ENCODE results near the gene TPRA1.

Gene TPRA1

DNA sequence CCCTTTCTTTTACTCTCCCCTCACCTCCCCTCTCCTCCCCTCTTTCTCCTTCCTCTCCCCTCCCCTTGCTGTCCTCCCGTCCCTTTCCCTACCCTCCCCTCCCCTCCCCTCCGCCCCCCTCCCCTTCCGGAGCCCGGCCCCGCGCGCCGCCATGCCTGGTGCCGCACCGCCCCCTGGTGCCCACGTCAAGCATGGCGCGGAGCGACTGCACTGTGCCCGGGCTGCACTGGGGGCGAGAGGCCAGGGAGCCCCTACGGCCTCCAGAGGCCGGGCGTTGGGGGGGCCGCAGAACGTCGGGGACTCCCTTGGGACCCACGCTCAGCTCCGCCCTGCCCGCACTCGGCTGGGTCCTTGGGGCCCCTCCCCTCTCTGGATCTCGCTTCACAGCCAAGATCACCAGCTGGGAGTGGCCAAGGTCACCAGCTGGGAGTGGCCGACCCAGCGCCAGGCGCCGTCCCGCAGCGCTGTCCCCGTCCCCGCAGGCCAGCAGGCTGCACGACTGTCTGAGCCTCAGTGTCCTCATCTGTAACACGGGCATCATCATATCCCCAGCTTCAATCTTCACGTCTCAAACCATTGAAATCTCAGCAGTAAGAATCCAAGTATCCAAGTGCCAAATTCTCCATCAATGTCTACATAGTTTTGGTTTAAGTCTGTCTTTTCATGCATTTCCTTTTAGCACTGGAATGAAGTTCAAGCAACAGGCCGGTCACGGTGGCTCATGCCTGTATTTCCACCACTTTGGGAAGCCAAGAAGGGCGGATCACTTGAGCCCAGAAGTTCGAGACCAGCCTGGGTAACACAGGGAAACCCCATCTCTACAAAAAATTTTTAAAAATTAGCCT lies 42.5 kb downstream of the TPRA1 start:
- H3K9me3 ChIP-seq (ENCODE audit: control insufficient read depth, low read length), result no peaks in the 10 kb centered on the region
- 6% methylated on average over 40 to 41 of the region's 42 CpGs for whole genome bisulfite sequencing, 2 experiments
- peaks cover 35% of the 10 kb centered on the region for H3K27me3 ChIP-seq (ENCODE audit: control insufficient read depth, insufficient read depth, low read length, poor library complexity, severe bottlenecking)
- no peaks in the 10 kb centered on the region for H3K36me3 ChIP-seq (ENCODE audit: control insufficient read depth, insufficient read depth, low read length)
- H3K4me1 ChIP-seq (ENCODE audit: control insufficient read depth, insufficient read depth, low read length), result peaks cover 25% of the 10 kb centered on the region
- no peak overlapping the region for H3K27ac ChIP-seq (ENCODE audit: insufficient read depth, low read depth, low read length, poor library complexity, severe bottlenecking)
- H3K4me3 ChIP-seq (ENCODE audit: insufficient read depth, low read depth, low read length), result peak overlapping the region; percentile 20

DNA sequence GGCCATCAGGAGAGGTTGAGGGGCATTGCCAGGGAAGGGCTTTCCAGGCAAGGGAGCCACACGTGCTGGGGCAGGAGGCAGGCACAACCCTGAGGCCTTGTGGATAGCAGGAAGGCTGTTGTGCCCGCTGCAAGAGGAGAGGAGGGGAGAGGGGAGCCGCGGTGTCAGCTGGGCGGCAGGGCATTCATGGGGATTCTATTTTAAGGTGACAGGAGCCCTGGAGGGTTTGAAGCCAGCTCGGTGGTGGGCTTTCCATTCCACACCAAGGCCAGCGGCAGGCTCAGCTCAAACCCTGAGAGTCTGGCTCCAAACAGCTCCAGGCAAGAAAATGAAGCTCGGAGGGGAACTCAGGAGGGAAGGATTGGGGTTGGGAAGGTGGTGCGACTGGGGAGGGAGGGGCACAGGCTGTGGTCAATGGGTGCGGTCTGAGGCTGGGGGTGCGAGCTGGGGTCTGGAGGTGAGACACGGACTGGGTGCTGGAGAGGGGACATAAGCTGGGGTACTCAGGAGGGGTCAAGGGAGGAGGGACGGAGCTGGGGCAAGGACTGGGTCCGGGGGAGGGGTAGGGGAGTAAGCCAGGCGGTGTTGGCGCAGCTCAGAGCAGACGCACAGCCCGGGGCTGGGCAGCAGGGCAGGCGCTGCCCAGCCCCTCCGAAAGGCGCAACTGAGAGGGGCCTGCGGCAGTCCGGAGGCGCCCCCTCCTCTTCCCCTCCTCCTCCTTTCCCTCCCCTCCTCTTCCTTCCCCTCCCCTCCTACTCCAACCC lies 43.4 kb downstream of the TPRA1 start:
- Histone ChIP-seq H3K4me3 (ENCODE audit: insufficient read depth, low read depth, low read length) (peak overlapping the region; percentile 20), H3K27ac (ENCODE audit: insufficient read depth, low read depth, low read length, poor library complexity, severe bottlenecking) (no peak overlapping the region), H3K9me3 (ENCODE audit: control insufficient read depth, low read length) (no peaks in the 10 kb centered on the region), H3K36me3 (ENCODE audit: control insufficient read depth, insufficient read depth, low read length) (no peaks in the 10 kb centered on the region), H3K4me1 (ENCODE audit: control insufficient read depth, insufficient read depth, low read length) (peaks cover 23% of the 10 kb centered on the region), H3K27me3 (ENCODE audit: control insufficient read depth, insufficient read depth, low read length, poor library complexity, severe bottlenecking) (peaks cover 35% of the 10 kb centered on the region)
- 5 to 8% methylated on average over 24 of the region's 24 CpGs for WGBS, 2 experiments

DNA sequence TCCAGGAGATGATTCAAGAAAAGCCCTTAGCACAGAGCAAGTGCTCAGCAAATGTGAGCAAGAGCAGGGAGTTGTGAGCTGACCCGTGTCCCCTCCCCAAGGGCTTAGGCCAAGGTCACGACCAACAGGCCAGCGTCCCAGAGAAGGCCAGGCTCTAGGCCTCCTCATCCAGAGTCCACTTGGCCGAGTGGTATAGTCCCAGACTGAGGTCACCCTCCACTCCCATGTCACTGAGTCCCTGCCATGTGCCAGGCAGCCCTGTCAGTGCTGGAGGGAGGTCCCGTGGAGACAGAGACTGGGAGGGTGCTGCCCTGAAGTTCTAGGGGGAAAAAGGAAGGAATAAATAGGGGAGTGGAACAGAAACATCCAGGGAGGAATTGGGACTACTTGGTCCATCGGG lies 44.0 kb downstream of the TPRA1 start:
- 77 to 81% methylated on average over 6 of the region's 6 CpGs for WGBS, 2 experiments
- Histone ChIP-seq H3K27me3 (ENCODE audit: control insufficient read depth, insufficient read depth, low read length, poor library complexity, severe bottlenecking) (peaks cover 31% of the 10 kb centered on the region), H3K4me1 (ENCODE audit: control insufficient read depth, insufficient read depth, low read length) (peaks cover 20% of the 10 kb centered on the region), H3K36me3 (ENCODE audit: control insufficient read depth, insufficient read depth, low read length) (no peaks in the 10 kb centered on the region), H3K4me3 (ENCODE audit: insufficient read depth, low read depth, low read length) (no peak overlapping the region), H3K27ac (ENCODE audit: insufficient read depth, low read depth, low read length, poor library complexity, severe bottlenecking) (no peak overlapping the region), H3K9me3 (ENCODE audit: control insufficient read depth, low read length) (no peaks in the 10 kb centered on the region)

DNA sequence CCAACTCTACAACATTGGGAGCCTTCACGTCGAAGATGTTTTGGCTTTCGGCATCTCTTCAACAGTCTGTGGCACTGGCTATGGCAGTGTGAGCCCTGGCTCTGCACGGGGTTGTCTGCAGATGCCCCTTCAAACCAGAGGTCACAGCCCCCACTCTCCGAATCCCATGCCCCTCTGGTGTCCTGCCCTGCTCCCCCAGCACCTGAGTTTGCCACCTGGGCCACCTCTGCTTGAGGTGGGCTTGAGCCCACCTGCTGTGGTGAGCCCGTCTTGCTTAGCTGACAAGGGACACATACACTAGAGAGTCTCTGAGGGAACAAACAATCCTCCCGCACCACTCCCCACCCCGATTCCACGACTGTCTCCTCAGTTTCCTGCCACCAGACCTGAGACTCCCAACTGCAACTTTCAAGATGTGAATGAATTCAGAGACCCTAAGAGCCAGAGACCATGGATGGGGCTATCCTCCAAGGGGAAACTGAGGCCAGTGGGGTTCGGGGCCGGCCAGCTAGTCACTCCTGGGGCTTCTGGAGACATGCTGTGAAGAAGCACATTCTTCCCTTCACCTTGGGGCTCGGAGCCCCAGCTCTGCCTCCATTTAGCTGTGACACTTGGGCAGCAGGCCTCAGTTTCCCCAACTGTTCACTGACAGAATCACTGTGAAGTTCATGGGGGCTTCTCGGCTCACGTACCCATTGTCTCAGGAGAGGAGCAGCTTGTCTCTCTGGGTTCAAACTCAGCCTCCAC lies 44.6 kb downstream of the TPRA1 start:
- no peak overlapping the region for H3K4me3 ChIP-seq (ENCODE audit: insufficient read depth, low read depth, low read length)
- H3K27me3 ChIP-seq (ENCODE audit: control insufficient read depth, insufficient read depth, low read length, poor library complexity, severe bottlenecking), result peaks cover 28% of the 10 kb centered on the region
- no peaks in the 10 kb centered on the region for H3K9me3 ChIP-seq (ENCODE audit: control insufficient read depth, low read length)
- peaks cover 15% of the 10 kb centered on the region for H3K4me1 ChIP-seq (ENCODE audit: control insufficient read depth, insufficient read depth, low read length)
- no peak overlapping the region for H3K27ac ChIP-seq (ENCODE audit: insufficient read depth, low read depth, low read length, poor library complexity, severe bottlenecking)
- 94 to 95% methylated on average over 14 of the region's 14 CpGs for WGBS, 2 experiments
- no peaks in the 10 kb centered on the region for H3K36me3 ChIP-seq (ENCODE audit: control insufficient read depth, insufficient read depth, low read length)

DNA sequence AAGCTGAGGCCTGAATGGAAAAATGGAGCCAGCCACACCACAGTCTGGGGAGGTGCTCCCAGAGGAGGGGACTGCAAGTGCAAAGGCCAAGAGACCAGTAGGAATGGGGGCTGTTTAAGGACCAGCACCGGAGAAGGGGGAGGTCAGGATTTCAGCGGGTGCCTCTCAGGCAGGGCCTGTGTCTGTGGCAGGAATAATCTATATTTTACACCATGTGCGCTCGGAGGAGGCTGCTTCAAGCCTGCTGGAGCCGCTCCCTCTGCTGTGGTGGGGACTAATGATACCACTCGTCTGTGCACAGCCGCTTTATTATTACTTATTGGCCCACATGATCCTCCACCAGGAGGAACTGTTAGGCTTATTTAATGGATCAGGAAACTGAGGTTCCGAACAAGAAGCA lies 45.3 kb downstream of the TPRA1 start:
- peaks cover 13% of the 10 kb centered on the region for H3K4me1 ChIP-seq (ENCODE audit: control insufficient read depth, insufficient read depth, low read length)
- 94% methylated on average over 8 of the region's 8 CpGs for WGBS, 2 experiments
- H3K9me3 ChIP-seq (ENCODE audit: control insufficient read depth, low read length), result no peaks in the 10 kb centered on the region
- peaks cover 24% of the 10 kb centered on the region for H3K27me3 ChIP-seq (ENCODE audit: control insufficient read depth, insufficient read depth, low read length, poor library complexity, severe bottlenecking)
- no peak overlapping the region for H3K27ac ChIP-seq (ENCODE audit: insufficient read depth, low read depth, low read length, poor library complexity, severe bottlenecking)
- H3K4me3 ChIP-seq (ENCODE audit: insufficient read depth, low read depth, low read length), result no peak overlapping the region
- no peaks in the 10 kb centered on the region for H3K36me3 ChIP-seq (ENCODE audit: control insufficient read depth, insufficient read depth, low read length)

DNA sequence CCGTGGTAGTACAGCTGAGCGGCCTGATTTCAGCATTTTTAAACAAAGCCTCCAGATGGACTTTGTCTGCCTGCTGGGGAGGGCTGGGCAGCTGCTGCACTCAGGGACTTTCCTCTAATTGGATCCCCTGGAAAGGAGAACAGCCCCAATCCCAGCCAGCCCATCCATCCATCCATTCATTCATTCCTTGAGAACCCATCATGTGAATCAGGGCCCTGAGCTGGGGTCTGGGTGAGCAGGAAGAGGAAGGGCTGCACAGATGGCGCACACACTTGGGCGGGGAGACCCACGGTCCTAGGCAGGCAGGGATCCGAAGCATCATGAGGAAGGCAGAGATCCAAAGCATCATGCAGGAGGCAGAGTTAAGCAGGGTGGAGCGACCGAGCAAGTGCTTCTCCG lies 45.7 kb downstream of the TPRA1 start:
- 84 to 86% methylated on average over 9 of the region's 9 CpGs for WGBS, 2 experiments
- Histone ChIP-seq H3K4me3 (ENCODE audit: insufficient read depth, low read depth, low read length) (no peak overlapping the region), H3K4me1 (ENCODE audit: control insufficient read depth, insufficient read depth, low read length) (peaks cover 13% of the 10 kb centered on the region), H3K27me3 (ENCODE audit: control insufficient read depth, insufficient read depth, low read length, poor library complexity, severe bottlenecking) (peaks cover 20% of the 10 kb centered on the region), H3K36me3 (ENCODE audit: control insufficient read depth, insufficient read depth, low read length) (no peaks in the 10 kb centered on the region), H3K27ac (ENCODE audit: insufficient read depth, low read depth, low read length, poor library complexity, severe bottlenecking) (peak overlapping the region; percentile 76), H3K9me3 (ENCODE audit: control insufficient read depth, low read length) (no peaks in the 10 kb centered on the region)

DNA sequence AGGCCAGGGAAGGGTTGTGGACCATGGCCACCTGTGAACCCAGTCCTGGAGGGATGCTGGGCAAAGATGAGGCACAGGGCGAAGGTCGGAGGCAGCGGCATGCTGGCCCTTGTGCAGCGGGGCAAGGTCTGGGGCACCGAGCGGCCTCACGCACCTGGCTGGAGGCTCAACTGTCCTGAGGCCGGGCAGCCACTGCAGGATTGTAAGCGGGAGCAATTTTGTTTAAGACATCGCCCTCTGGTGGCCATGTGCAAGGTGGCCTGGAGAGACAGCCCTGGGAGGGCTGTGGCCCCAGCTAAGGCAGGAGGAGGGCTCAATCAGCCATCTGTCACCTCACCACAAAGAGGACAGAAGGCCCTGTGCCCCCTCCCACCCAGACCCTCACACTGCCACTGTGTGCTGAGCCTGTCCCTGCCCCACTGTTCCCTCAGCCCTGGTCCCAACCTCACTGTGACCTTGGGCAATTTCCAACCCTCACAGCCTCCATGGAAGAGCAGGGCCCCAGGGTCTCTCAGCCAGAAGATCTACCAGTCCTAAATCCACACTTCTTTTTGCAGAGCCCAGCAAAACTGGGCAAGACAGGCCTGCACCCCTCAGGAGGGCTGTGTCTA lies 46.2 kb downstream of the TPRA1 start:
- Histone ChIP-seq H3K4me1 (ENCODE audit: control insufficient read depth, insufficient read depth, low read length) (peaks cover 13% of the 10 kb centered on the region), H3K27ac (ENCODE audit: insufficient read depth, low read depth, low read length, poor library complexity, severe bottlenecking) (peak overlapping the region; percentile 76), H3K9me3 (ENCODE audit: control insufficient read depth, low read length) (no peaks in the 10 kb centered on the region), H3K4me3 (ENCODE audit: insufficient read depth, low read depth, low read length) (no peak overlapping the region), H3K36me3 (ENCODE audit: control insufficient read depth, insufficient read depth, low read length) (no peaks in the 10 kb centered on the region), H3K27me3 (ENCODE audit: control insufficient read depth, insufficient read depth, low read length, poor library complexity, severe bottlenecking) (peaks cover 15% of the 10 kb centered on the region)
- 32 to 36% methylated on average over 10 of the region's 10 CpGs for WGBS, 2 experiments

DNA sequence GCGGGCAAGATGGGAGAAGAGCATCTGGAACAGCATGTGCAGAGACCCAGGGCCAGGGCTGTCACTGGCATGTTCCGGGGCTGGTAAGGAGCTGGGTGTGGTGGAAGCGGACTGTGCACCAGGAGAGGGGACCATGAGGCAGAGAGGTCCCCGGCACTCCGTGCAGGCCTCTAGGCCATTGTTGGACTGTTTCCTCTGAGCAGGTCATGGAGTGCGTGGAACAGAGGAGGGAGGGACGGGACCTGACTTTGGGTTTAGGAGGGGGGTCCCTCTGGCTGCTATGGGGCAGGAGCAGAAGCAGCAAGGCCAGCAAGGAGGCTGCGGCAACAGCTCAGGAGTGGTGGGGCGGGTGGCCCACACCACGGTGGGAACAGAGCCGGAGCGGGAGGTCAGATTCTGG lies 47.1 kb downstream of the TPRA1 start:
- no peak overlapping the region for H3K27ac ChIP-seq (ENCODE audit: insufficient read depth, low read depth, low read length, poor library complexity, severe bottlenecking)
- H3K4me1 ChIP-seq (ENCODE audit: control insufficient read depth, insufficient read depth, low read length), result peaks cover 13% of the 10 kb centered on the region
- H3K36me3 ChIP-seq (ENCODE audit: control insufficient read depth, insufficient read depth, low read length), result no peaks in the 10 kb centered on the region
- no peak overlapping the region for H3K4me3 ChIP-seq (ENCODE audit: insufficient read depth, low read depth, low read length)
- WGBS, 2 experiments, result 94 to 96% methylated on average over 12 of the region's 12 CpGs
- H3K9me3 ChIP-seq (ENCODE audit: control insufficient read depth, low read length), result no peaks in the 10 kb centered on the region
- peaks cover 6% of the 10 kb centered on the region for H3K27me3 ChIP-seq (ENCODE audit: control insufficient read depth, insufficient read depth, low read length, poor library complexity, severe bottlenecking)

DNA sequence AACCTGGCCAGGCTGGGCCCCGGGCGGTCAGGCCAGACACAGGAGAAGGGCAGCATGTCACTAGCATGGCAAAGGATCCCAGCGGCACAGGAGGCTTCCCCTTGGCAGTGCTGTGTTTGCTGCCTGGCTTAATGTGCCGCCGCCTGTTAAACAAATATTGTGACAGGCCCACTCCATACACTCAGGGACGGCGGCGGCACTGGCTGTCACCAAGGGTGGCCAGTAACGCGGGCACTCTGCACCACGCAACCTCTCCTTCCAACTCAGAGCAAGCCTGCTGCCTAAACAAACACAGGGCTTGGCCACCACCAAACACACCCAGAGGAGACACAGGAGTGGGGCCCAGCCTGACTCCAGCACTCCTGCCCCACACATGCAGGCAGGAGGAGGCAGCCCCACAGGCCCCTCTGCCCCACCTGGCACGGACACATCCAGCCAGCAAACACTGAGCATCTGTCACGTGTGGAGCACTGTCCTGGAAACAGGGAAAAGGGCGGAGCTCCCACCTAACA lies 48.0 kb downstream of the TPRA1 start:
- WGBS, 2 experiments, result 90 to 93% methylated on average over 14 of the region's 14 CpGs
- no peak overlapping the region for H3K27ac ChIP-seq (ENCODE audit: insufficient read depth, low read depth, low read length, poor library complexity, severe bottlenecking)
- no peaks in the 10 kb centered on the region for H3K36me3 ChIP-seq (ENCODE audit: control insufficient read depth, insufficient read depth, low read length)
- H3K4me3 ChIP-seq (ENCODE audit: insufficient read depth, low read depth, low read length), result no peak overlapping the region
- H3K27me3 ChIP-seq (ENCODE audit: control insufficient read depth, insufficient read depth, low read length, poor library complexity, severe bottlenecking), result no peaks in the 10 kb centered on the region
- peaks cover 14% of the 10 kb centered on the region for H3K4me1 ChIP-seq (ENCODE audit: control insufficient read depth, insufficient read depth, low read length)
- no peaks in the 10 kb centered on the region for H3K9me3 ChIP-seq (ENCODE audit: control insufficient read depth, low read length)
